T-helper 1 cell (primary cell): Measurements from ENCODE around the gene ONECUT2.
"Not testable (repeated sequence)": the region's sequence is repeated elsewhere in the genome, so short reads cannot be mapped to it uniquely, and the experiment has no call there.

Experiments
- DNase-seq, 5 donors: peaks; one replicate each; pipeline ENCODE4 v3.0.0-alpha.2; 2012 to 2020

ONECUT2 gene

GRCh38 chr18:57447154-57447621, 12.0 kb downstream of the ONECUT2 start:
- DNase-seq, result no peak

GRCh38 chr18:57455576-57456129, 20.5 kb downstream of the ONECUT2 start:
- no peak for DNase-seq

GRCh38 chr18:57461652-57462269, 26.6 kb downstream of the ONECUT2 start:
- no peak for DNase-seq

- DNase-seq, result no peak
Observed at GRCh38 chr18:57466307-57466706, 31.1 kb downstream of the ONECUT2 start.

DNA sequence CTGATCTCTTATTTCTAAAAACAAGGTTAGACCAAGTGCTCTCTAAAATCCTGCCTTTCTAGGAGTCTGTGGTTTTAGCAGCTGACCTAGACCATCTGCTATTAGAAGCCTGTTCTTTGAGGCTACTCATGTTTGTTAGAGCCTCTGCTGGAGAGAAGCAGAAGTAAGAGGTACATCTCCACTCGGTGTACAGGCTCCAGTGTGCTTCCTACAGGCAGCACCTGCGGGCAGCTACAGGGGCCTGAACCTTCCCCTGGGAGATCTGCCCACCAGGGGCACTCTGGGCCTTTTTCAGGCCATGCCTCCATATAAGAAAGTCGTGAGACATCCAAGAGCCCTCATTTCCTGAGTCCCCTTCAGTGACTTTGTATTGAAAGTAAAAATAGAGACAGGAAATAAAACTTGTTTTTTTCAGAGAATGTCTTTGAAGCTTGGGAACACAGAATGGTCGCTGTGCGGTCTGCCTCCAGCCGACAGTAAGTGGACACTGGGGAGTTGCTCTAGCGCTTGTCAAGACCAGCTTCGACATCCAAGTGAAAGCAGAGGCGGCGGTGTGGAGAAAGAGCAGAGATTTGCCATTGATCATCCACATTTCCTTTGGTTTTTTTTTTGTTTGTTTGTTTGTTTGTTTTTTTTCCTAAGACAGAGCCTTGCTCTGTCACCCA, 31.7 kb downstream of the ONECUT2 start:
- DNase-seq, result no peak

- no peak for DNase-seq
Observed at GRCh38 chr18:57469884-57470283, 34.7 kb downstream of the ONECUT2 start.

- no peak for DNase-seq
Observed at GRCh38 chr18:57475408-57475807, 40.2 kb downstream of the ONECUT2 start.

- no peak for DNase-seq
Observed at GRCh38 chr18:57475903-57476302, 40.7 kb downstream of the ONECUT2 start.

DNA sequence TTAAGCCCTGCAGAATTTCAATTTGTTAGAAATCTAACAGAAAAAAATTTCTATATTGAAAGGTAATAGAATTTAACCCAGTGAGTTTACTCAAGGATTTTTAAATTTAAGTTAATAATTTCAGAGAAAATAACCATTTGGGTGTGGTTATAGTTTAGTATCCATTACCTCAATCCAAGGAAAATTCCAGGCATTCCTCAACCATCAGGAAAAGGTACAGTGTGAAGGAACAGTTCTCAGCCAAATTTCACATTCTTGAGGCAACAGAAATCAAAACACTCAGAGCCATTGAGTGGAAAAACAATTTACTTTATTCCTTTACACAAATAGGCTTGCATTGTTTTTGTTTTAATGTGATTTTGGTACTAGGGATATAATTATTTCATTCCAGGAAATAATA, 45.6 kb downstream of the ONECUT2 start:
- no peak for DNase-seq

- DNase-seq, result no peak
Observed at GRCh38 chr18:57497372-57498294, 62.5 kb downstream of the ONECUT2 start.

DNA sequence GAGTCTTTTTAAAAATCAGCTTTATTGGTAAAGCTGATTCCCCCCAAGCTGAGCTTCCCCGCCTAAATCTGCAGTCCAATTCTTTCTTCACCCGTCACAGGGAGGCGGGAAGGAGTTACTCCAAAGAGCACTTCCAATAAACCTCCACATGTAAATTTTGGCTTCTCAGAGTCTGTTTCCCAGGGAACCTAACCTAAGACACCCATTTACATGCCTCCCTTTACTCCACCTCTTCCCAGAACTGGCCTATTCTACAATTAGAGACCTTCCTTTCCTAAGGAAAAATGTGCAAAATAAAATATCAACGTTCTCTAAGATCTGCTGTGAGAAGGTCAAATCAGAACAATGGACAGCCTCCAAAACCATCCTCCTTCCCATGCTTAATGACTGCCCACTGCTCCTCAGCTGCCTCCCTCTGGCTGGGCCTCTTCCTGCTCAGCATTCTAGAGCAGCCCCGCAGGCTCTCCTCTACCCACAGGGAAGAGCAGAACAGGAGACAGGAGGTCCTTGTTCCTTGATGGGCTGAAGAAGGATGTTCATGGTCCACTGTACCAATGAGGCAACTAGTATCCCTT, 63.6 kb downstream of the ONECUT2 start:
- no peak for DNase-seq

DNA sequence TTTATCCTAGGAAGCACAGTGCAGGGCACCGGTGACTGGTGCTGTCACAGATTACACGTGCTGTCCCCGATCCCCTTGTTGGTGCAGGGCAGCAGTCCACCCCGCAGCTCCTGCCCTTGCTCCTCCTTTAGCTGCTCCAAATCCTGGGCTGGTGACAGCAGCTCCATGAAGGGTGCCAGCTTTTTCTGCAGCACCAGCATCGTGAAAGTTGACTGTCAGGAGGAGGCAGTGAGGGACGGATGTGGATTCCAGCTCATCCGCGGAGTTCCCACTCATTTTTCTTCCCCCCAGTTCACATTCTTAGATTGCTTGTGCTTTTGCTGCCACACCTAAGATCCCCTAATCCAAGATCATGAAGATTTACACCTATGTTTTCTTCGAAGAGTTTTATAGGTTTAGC, 67.5 kb downstream of the ONECUT2 start:
- DNase-seq, result no peak

DNA sequence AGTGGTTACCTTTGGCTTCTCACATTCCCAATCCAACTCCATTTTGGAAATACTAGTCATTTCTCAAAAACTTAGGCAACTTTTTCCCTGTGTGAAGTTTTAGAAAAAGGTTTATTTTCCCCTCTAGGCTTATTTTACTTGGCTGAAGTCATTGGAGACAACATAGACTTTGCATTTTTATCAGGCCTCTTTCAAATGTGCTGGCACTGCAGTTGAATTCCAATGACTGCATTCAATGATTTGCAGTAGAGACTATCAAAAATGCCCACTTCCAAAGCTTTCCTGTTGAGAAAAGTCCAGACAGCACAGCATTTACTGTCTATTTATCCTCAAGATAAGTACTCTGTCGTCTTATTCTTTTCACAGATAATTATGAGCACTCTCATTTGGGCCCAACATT, 70.1 kb downstream of the ONECUT2 start:
- no peak for DNase-seq

DNA sequence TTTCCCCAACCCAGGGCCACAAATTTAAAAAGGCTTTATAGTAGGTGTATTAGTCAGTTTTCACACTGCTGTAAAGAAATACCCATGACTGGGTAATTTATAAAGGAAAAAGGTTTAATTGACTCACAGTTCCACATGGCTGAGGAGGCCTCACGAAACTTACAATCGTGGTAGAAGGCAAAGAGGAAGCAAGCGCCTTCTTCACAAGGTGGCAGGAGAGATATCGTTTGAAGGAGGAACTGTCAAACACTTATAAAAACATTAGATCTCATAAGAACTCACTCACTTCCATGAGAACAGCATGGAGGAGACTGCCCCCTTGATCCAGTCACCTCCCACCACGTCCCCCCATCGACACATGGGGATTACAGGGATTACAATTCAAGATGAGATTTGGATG, 80.9 kb downstream of the ONECUT2 start:
- DNase-seq, result no peak

GRCh38 chr18:57518533-57518932, 83.4 kb downstream of the ONECUT2 start:
- no peak for DNase-seq

DNA sequence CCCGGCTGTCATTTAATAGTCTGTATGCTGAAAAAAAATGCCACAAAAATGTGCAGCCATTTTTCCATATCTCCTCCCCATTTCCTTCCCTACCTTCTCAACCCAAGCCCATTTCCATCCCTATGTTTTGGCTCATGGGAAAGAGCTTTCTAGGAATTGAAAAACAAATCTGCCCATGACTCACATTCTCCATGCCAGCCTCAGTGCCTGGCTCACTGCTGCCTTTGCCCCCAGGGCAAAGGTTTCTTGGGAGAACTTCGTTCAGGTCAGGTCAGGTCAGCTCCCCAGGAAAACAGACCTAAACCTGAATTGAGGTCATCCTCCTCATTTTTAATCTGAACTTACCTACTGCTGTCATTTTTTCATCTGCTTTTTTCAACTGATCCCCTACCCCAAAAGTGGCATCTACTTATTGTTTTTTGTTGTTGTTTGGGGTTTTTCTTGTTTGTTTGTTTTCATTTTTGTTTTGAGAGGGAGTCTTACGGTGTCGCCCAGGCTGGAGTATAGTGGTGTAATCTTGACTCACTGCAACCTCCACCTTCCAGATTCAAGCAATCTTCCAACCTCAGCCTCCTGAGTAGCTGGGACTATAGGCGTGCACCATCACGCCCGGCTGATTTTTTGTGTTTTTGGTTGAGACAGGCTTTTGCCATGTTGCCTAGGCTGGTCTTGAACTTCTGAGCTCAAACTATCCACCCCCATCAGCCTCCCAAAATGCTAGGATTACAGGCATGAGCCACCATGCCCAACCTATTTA, 84.7 kb downstream of the ONECUT2 start:
- no peak for DNase-seq

GRCh38 chr18:57522348-57522747, 87.2 kb downstream of the ONECUT2 start:
- DNase-seq, result not testable (repeated sequence)

GRCh38 chr18:57523171-57523956, 88.2 kb downstream of the ONECUT2 start:
- no peak for DNase-seq

DNA sequence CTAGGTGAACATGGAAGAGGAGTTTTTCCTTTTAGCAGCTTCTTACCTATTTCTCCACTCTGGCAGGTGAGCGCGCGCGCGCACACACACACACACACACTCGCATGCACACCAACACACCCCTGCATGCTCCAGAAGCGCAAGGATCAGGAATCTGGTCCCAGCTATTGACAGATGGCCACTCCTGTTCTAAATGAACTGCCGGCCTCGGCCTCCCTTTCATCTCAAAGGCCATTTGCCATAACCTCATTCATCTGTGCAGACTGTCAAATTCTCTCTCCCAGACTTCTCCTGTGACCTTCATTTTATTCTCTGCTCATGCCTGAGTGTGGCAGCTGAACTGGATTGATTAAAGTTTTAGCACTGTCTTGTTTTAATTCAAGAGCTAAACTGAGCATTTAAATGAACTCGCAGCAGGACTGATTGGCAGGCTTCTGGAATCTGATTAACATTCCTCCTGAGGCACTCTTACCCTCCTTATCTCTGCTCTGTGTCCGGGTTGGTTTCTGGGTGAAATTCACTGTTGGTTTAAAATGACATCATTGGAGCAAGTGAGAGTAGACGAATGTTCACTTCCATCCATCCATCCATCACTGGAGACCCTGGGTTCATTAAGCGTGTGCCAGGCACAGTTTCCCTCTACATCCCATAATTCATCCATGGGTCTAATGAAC, 92.5 kb downstream of the ONECUT2 start:
- no peak for DNase-seq

DNA sequence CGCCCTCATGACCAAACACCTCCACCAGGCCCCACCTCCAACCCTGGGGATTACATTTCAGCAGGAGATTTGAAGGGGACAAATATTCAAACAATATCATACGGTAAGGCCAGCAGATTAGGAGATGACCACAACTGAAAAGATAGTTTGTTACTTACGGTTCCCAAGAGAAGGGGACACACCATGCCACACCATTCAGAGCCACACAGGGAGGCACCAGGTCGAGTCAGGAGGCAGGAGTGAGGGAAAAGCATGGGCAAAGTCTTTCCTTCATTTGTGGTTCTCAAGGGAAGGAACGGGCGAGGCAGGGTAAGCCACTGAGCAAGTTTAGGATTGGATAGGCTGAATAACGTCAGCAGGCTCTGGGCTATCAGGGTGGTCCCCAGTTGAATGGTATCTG, 94.0 kb downstream of the ONECUT2 start:
- DNase-seq, result no peak
